Kidney epithelial cell (primary cell): Measurements from ENCODE around the gene ROGDI. TPM values are rescaled to one million over a fixed set of nuclear protein-coding genes. Genes with fewer than 3 reads are reported as not detected.

Experiments used
- DNase-seq: peaks from one replicate; pipeline ENCODE4 v3.0.0-alpha.2; 2010; ENCODE audit warnings: low read depth
- H3K27me3 ChIP-seq: 2 replicates; pipeline ENCODE4 v1.6.0; 2011; ENCODE audit warnings: low read length; ENCODE audit not compliant: control insufficient read depth, insufficient read depth
- H3K36me3 ChIP-seq: 2 replicates; pipeline ENCODE4 v1.5.1; 2011; ENCODE audit warnings: low read length; ENCODE audit not compliant: control insufficient read depth, insufficient read depth
- H3K4me3 ChIP-seq: 2 replicates; pipeline ENCODE4 v1.5.1; 2011; ENCODE audit warnings: low read depth, mild to moderate bottlenecking, control low read depth, low read length
- total RNA-seq: library from RNA; depleted of rRNA; stranded (reverse); fragments of >200 nt; gene quantifications from 2 replicates; pipeline ENCODE4 v1.2.3, GENCODE V29; 2015
- TF ChIP-seq, protein P1 (sequence below): IDR thresholded peaks from 2 replicates; pipeline ENCODE4 v1.5.1; 2011; ENCODE audit warnings: mild to moderate bottlenecking, moderate library complexity, low read length, control low read depth, inconsistent platforms; ENCODE audit not compliant: insufficient read depth, poor library complexity, severe bottlenecking

ROGDI gene
- total RNA-seq, 1 donor from 2014 or later, result 24.3 TPM

DNA sequence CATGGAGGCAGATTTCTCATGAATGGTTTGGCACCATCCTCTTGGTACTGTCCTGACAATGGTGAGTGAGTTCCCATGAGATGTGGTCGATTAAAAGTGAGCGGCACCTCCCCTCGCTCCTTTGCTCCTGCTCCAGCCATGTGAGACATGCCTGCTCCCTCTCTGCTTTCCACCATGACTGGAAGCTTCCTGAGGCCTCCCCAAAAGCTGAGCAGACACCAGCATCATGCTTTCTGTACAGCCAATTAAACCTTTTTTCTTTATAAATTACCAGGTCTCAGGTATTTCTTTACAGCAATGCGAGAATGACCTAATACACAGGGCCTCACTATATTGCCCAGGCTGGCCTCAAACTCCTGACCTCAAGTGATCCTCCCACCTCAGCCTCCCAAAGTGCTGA, 47.6 kb downstream of the ROGDI start:
- DNase-seq, result no peak
- no peaks in the 10 kb centered on the region for H3K27me3 ChIP-seq
- no peak overlapping the region for H3K4me3 ChIP-seq
- TF ChIP-seq, protein P1, sequence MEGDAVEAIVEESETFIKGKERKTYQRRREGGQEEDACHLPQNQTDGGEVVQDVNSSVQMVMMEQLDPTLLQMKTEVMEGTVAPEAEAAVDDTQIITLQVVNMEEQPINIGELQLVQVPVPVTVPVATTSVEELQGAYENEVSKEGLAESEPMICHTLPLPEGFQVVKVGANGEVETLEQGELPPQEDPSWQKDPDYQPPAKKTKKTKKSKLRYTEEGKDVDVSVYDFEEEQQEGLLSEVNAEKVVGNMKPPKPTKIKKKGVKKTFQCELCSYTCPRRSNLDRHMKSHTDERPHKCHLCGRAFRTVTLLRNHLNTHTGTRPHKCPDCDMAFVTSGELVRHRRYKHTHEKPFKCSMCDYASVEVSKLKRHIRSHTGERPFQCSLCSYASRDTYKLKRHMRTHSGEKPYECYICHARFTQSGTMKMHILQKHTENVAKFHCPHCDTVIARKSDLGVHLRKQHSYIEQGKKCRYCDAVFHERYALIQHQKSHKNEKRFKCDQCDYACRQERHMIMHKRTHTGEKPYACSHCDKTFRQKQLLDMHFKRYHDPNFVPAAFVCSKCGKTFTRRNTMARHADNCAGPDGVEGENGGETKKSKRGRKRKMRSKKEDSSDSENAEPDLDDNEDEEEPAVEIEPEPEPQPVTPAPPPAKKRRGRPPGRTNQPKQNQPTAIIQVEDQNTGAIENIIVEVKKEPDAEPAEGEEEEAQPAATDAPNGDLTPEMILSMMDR, result no peak
- peaks cover 1% of the 10 kb centered on the region for H3K36me3 ChIP-seq

DNA sequence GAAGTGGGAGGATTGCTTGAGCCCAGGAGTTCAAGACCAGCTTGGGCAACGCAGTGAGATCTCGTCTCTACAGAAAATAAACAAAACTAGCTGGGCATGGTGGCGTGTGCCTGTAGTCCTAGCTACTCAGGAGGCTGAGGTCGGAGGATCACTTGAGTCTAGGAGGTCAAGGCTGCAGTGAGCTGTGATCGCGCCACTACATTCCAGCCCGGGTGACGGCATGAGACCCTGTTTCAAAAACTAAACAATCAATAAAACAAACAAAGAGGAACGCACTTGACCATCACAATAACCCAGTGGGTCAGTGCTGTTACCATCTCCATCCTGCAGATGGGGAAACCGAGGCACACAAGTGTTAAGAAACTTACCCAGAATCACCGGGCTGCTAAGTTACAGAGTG, 49.2 kb downstream of the ROGDI start:
- no peaks in the 10 kb centered on the region for H3K27me3 ChIP-seq
- TF ChIP-seq, protein P1, result no peak
- peaks cover 1% of the 10 kb centered on the region for H3K36me3 ChIP-seq
- no peak overlapping the region for H3K4me3 ChIP-seq
- DNase-seq, result no peak

DNA sequence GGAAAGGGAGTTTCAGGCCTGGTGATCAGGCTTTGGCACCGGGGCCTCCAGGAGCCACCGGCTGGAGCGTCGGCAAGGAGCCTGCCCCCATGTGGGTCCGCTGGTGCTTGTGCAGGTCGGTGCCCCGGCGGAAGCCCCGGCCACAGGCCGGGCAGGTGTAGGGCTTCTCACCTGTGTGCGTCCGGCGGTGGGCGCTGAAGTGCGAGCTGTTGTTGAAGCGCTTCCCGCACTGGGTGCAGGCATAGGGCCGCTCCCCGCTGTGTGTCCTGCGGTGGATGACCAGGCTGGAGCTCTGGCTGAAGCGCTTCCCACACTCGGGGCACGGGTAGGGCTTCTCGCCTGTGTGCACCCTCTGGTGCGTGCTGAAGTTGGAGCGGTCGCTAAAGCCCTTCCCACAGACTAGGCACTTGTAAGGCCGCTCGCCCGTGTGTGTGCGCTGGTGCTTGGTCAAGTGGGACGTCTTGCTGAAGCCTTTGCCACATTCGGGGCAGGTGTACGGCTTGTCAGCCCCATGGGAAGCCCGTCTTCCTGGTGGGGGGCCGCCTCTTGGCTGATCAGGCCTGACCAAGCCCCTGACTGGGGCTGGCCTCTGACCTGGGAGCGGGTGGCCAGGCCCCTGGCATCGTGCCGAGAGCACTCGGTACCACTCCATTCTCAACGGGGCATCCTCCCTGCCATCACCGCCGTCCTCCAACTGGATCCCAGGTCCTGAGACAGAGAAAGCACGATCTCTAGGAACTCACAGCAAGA, 49.9 kb downstream of the ROGDI start:
- Histone ChIP-seq H3K27me3 (no peaks in the 10 kb centered on the region), H3K36me3 (peaks cover 1% of the 10 kb centered on the region), H3K4me3 (no peak overlapping the region)
- DNase-seq, result no peak
- TF ChIP-seq, protein P1, result no peak

DNA sequence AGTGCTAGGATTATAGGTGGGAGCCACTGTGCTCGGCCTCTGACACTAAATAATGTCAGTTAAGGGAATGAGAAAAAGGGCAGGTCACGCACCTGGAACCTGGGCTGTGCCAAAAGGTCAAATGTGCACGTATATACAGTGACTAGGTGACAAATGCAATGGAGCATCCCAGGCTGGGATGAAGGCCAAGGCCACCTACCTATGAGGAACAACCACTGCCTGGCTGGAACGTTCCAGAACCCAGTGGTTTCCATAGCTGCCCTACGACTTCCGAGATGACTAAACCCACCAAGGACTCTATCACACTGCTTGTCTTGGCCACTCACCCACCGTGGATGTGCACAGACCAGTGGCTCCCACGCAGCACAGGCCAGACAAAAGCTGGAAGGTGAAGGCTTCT, 51.5 kb downstream of the ROGDI start:
- Histone ChIP-seq H3K27me3 (no peaks in the 10 kb centered on the region), H3K36me3 (peaks cover 1% of the 10 kb centered on the region), H3K4me3 (no peak overlapping the region)
- DNase-seq, result no peak
- TF ChIP-seq, protein P1, result no peak

DNA sequence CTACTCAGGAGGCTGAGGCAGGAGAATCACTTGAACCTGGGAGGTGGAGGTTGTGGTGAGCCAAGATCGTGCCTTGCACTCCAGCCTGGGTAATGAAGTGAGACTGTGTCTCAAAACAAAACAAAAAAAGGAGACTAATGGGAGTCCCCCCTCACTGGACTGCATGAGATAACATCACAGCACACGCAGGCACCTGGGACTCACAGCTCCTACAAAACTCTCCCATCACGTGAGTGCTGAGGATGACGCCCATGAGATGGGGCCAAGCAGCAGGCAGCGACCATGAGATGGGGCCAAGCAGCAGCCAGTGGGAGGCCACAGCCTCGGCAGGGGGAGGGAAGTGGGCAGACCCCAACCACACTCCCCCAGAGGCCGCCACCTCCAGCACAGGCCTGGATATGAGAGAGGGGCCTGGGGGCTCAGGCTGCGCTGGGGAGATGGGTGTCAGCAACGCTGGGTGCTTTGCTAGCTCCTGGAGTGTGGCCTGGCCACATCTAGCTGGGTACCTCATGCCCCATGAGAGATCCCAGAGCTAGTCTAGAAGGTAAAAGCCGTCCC, 52.7 kb downstream of the ROGDI start:
- H3K36me3 ChIP-seq, result peaks cover 1% of the 10 kb centered on the region
- no peak overlapping the region for H3K4me3 ChIP-seq
- no peak for DNase-seq
- TF ChIP-seq, protein P1, result no peak
- no peaks in the 10 kb centered on the region for H3K27me3 ChIP-seq

DNA sequence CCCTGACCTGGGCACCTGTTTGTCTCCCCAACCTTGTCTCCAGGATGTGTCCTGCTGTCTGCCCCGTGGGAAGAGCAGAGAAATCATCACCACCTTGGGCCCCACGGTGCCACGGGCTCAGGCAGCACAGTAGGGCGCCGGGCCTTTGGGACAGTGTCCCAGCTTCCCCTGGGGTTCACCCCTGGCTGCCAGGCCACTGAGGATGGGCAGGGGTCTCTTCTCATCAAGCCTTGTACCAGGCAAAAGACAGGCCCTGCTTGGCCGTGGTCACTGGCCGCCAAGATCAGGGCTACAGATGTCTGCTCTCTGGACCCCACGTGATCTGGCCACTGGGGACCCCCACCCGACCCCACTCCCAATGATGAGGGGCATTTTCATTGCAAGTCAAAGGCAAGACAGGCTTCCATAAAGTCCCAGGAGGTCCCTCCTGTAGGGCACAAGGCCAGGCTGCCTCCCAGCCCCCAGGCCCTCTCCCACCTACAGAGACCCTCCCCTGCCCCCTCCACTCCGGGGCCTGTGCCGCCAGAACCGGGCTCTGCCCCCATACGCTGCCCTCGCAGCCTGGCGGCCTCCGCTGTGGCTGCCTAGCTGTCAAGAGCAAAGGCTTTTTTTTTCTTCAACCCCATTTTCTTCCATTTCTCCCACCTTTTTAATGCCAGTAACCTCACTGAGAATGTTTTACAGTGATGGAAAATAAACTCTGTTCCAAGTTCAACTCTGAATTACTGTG, 53.6 kb downstream of the ROGDI start:
- Histone ChIP-seq H3K27me3 (no peaks in the 10 kb centered on the region), H3K36me3 (peaks cover 1% of the 10 kb centered on the region), H3K4me3 (no peak overlapping the region)
- TF ChIP-seq, protein P1, result no peak
- DNase-seq, result no peak
